OCI-LY7 (cell line): ENCODE data around the gene B3GNT8. TPM values are rescaled to one million over a fixed set of nuclear protein-coding genes. Genes with fewer than 3 reads are reported as not detected.

Experiments used
- BruUV-seq: library from RNA; stranded (reverse); fragments of 400-500 nt; replicated peaks from 2 replicates; lab custom pipeline; 2021; lab: Mats Ljungman, UMichigan
- CTCF ChIA-PET: fragments of 300-600 bp; sonication (Branson Sonifier 250); formaldehyde crosslinking; loops from one replicate; lab custom pipeline; 2022; ENCODE audit warnings: antibody characterized with exemption; ENCODE audit not compliant: unreplicated experiment; lab: Charles Lee
- POLR2A ChIA-PET: fragments of 300-600 bp; sonication (Branson Sonifier 250); formaldehyde crosslinking; loops from one replicate; lab custom pipeline; 2022; ENCODE audit warnings: antibody characterized with exemption; lab: Charles Lee
- DNase-seq: peaks from one replicate; pipeline ENCODE4 v3.0.0-alpha.2; 2015; ENCODE audit warnings: low spot score
- H2AFZ ChIP-seq: fragments of 200-600 bp; sonication (generic), shearing (Covaris generic); 2 replicates; pipeline ENCODE4 v1.6.1; 2014; ENCODE audit warnings: mild to moderate bottlenecking, antibody characterized with exemption, low read length, moderate library complexity
- H3K27ac ChIP-seq: fragments of 200-600 bp; sonication (generic); 2 replicates; pipeline ENCODE4 v1.5.1; 2014; ENCODE audit warnings: mixed run types, low read depth, mild to moderate bottlenecking, moderate library complexity, low read length, inconsistent platforms; ENCODE audit not compliant: poor library complexity, severe bottlenecking
- H3K36me3 ChIP-seq: fragments of 200-600 bp; sonication (generic); 2 replicates; pipeline ENCODE4 v1.6.1; 2014; ENCODE audit warnings: mild to moderate bottlenecking, antibody characterized with exemption, low read length, moderate library complexity, mixed read lengths; ENCODE audit not compliant: insufficient read depth
- H3K4me1 ChIP-seq: fragments of 200-600 bp; sonication (generic); 2 replicates; pipeline ENCODE4 v1.5.1; 2014; ENCODE audit warnings: mild to moderate bottlenecking, low read length; ENCODE audit not compliant: insufficient read depth, poor library complexity, severe bottlenecking
- H3K4me2 ChIP-seq: fragments of 200-600 bp; sonication (generic); 2 replicates; pipeline ENCODE4 v1.6.1; 2014; ENCODE audit warnings: mild to moderate bottlenecking, low read length
- H3K4me3 ChIP-seq: fragments of 200-600 bp; sonication (generic); 2 replicates; pipeline ENCODE4 v1.5.1; 2014; ENCODE audit warnings: mild to moderate bottlenecking, low read depth, low read length; ENCODE audit not compliant: poor library complexity, severe bottlenecking
- H3K79me2 ChIP-seq: fragments of 200-600 bp; sonication (generic); 2 replicates; pipeline ENCODE4 v1.6.1; 2016; ENCODE audit warnings: low read depth, mild to moderate bottlenecking, low read length, moderate library complexity, mixed read lengths; ENCODE audit not compliant: insufficient read depth
- H3K9me2 ChIP-seq: fragments of 200-600 bp; sonication (generic); 2 replicates; pipeline ENCODE4 v1.6.1; 2016; ENCODE audit warnings: mild to moderate bottlenecking, low read length, mixed read lengths; ENCODE audit not compliant: insufficient read depth
- H3K9me3 ChIP-seq: fragments of 200-600 bp; sonication (generic); 2 replicates; pipeline ENCODE4 v1.6.1; 2014; ENCODE audit warnings: mild to moderate bottlenecking, mixed run types, low read length, mixed read lengths
- H4K20me1 ChIP-seq: fragments of 200-600 bp; sonication (generic); 2 replicates; pipeline ENCODE4 v1.6.1; 2014; ENCODE audit warnings: mild to moderate bottlenecking, antibody characterized with exemption, low read length, moderate library complexity, mixed read lengths; ENCODE audit not compliant: insufficient read depth
- CTCF ChIP-seq: fragments of 200-600 bp; sonication (generic); conservative IDR thresholded peaks from 2 replicates; pipeline ENCODE4 v1.5.1; 2014; ENCODE audit warnings: mild to moderate bottlenecking, antibody characterized with exemption, low read length, moderate library complexity, mixed read lengths
- EZH2phosphoT487 ChIP-seq: fragments of 200-600 bp; sonication (generic); IDR thresholded peaks from 2 replicates; pipeline ENCODE4 v1.6.1; 2018; ENCODE audit warnings: low read depth, borderline replicate concordance, mild to moderate bottlenecking, mixed run types, antibody characterized with exemption, low read length, moderate library complexity, mixed read lengths
- intact Hi-C: fragments of 100-400 bp; cut with micrococcal nuclease; formaldehyde crosslinking; loops from one replicate; pipeline ENCODE4 v1.10.0; 2022; ENCODE audit not compliant: unreplicated experiment
- total RNA-seq, 2 experiments: library from RNA; depleted of rRNA in 1 of 2; stranded (reverse); fragments of >200 nt in 1 of 2; shearing (Covaris generic) in 1 of 2; gene quantifications; 2 replicates each; pipeline ENCODE4 v1.2.3, GENCODE V29; 2014 to 2022

The B3GNT8 gene
- total RNA-seq, 2 experiments from 2014 or later, result 0.40 to 0.47 TPM

GRCh38 chr19:41447732-41448332 is 20.7 kb upstream of the B3GNT8 start:
- Histone ChIP-seq H3K4me3 (no peak overlapping the region), H2AFZ (no peak overlapping the region), H3K79me2 (no peaks in the 10 kb centered on the region), H3K9me3 (no peaks in the 10 kb centered on the region), H3K4me2 (no peak overlapping the region), H4K20me1 (no peaks in the 10 kb centered on the region), H3K36me3 (no peaks in the 10 kb centered on the region), H3K27ac (no peak overlapping the region), H3K9me2 (no peaks in the 10 kb centered on the region), H3K4me1 (peaks cover 27% of the 10 kb centered on the region)
- ChIA-PET CTCF (interaction anchor here (1.9 kb wide), 1 partner anchor 9 kb away, joined by 4 read pairs; the partner anchor contains the start of gene DMAC2), POLR2A (interaction anchor here (0.5 to 0.6 kb wide), 2 partner anchors 14 to 87 kb away, joined by 4 read pairs; no protein-coding TSS in a partner anchor)
- DNase-seq, result no peak
- BruUV-seq, result no TSS peak
- intact Hi-C loops, result loop anchor here (2.0 kb wide), 3 partner anchors 69 to 123 kb away; no protein-coding TSS in a partner anchor
- peak; percentile 56 for TF ChIP-seq CTCF
- TF ChIP-seq EZH2phosphoT487, result no peak

- no peaks in the 10 kb centered on the region for H3K9me2 ChIP-seq
- TF ChIP-seq CTCF (no peak), EZH2phosphoT487 (no peak)
- H3K36me3 ChIP-seq, result no peaks in the 10 kb centered on the region
- H3K4me3 ChIP-seq, result no peak overlapping the region
- CTCF ChIA-PET, result no interaction called here
- intact Hi-C loops, result no loop called here
- no TSS peak for BruUV-seq
- no peak overlapping the region for H3K4me2 ChIP-seq
- DNase-seq, result no peak
- no peaks in the 10 kb centered on the region for H3K79me2 ChIP-seq
- no peak overlapping the region for H3K27ac ChIP-seq
- peaks cover 27% of the 10 kb centered on the region for H3K4me1 ChIP-seq
- no peaks in the 10 kb centered on the region for H4K20me1 ChIP-seq
- no peaks in the 10 kb centered on the region for H3K9me3 ChIP-seq
- POLR2A ChIA-PET, result no interaction called here
- H2AFZ ChIP-seq, result no peak overlapping the region
These were observed 18.4 kb upstream of the B3GNT8 start for GRCh38 chr19:41445575-41445974.

- Histone ChIP-seq H3K36me3 (no peaks in the 10 kb centered on the region), H3K9me3 (no peaks in the 10 kb centered on the region), H3K4me2 (no peak overlapping the region), H3K4me1 (peaks cover 22% of the 10 kb centered on the region), H3K27ac (no peak overlapping the region), H3K4me3 (no peak overlapping the region), H4K20me1 (no peaks in the 10 kb centered on the region), H3K79me2 (peaks cover 4% of the 10 kb centered on the region; the same call in 1 of the 2 replicates), H3K9me2 (no peaks in the 10 kb centered on the region), H2AFZ (0 out of 2 replicates have a peak overlapping the region, but pooled peaks have one; percentile 40)
- ChIA-PET POLR2A (interaction anchor here (0.6 kb wide), 1 partner anchor 24 kb away, joined by 3 read pairs; no protein-coding TSS in a partner anchor), CTCF (no interaction called here)
- intact Hi-C loops, result loop anchor here (5.0 kb wide), 1 partner anchor 182 kb away; the partner anchor contains the start of gene HNRNPUL1
- TF ChIP-seq CTCF (no peak), EZH2phosphoT487 (no peak)
- DNase-seq, result no peak
- BruUV-seq, result no TSS peak
These were observed 16.8 kb upstream of the B3GNT8 start for GRCh38 chr19:41443813-41444455.
